Naive thymus-derived CD4-positive, alpha-beta T cell (primary cell): ENCODE data around the gene RFXAP. TPM values are rescaled to one million over a fixed set of nuclear protein-coding genes. Genes with fewer than 3 reads are reported as not detected.

Source experiments
- ATAC-seq: fragments of 150-1000 bp; cut with Tn5 transposase; 2 replicates; pipeline ENCODE4 v1.10.0; 2021; ENCODE audit warnings: mild to moderate bottlenecking, moderate library complexity
- CTCF ChIA-PET: fragments of 350-600 bp; sonication (Branson Sonifier 250); formaldehyde crosslinking; loops from one replicate; lab custom pipeline; 2021; ENCODE audit warnings: antibody characterized with exemption; lab: Charles Lee
- POLR2A ChIA-PET: fragments of 350-600 bp; sonication (Branson Sonifier 250); formaldehyde crosslinking; loops from one replicate; lab custom pipeline; 2021; ENCODE audit warnings: antibody characterized with exemption, inconsistent platforms; lab: Charles Lee
- DNase-seq, 9 donors: peaks; one replicate each; pipeline versions ENCODE4 v3.0.0 to v3.0.0-alpha.2; 2020 to 2022; ENCODE audit warnings: mixed read lengths in 1 of 9
- H3K27ac ChIP-seq: one replicate; pipeline ENCODE4 v1.7.0; 2013; ENCODE audit warnings: mild to moderate bottlenecking, low read depth, low read length, moderate library complexity
- H3K27me3 ChIP-seq, 2 donors: one replicate each; pipeline ENCODE4 v1.7.0; 2013; ENCODE audit warnings: low read length in 2 of 2, mild to moderate bottlenecking in 2 of 2, moderate library complexity in 2 of 2; ENCODE audit not compliant: control insufficient read depth in 2 of 2, insufficient read depth in 2 of 2
- H3K36me3 ChIP-seq, 3 experiments: 1 replicate in 2 of 3; 2 replicates in 1 of 3; pipeline ENCODE4 v1.7.0; 2013; ENCODE audit warnings: low read length in 3 of 3, mild to moderate bottlenecking in 3 of 3, moderate library complexity in 1 of 3; ENCODE audit not compliant: insufficient read depth in 3 of 3, control insufficient read depth in 2 of 3
- H3K4me1 ChIP-seq, 2 donors: one replicate each; pipeline ENCODE4 v1.7.0; 2013; ENCODE audit warnings: low read length in 2 of 2, mild to moderate bottlenecking in 2 of 2, moderate library complexity in 1 of 2; ENCODE audit not compliant: control insufficient read depth in 2 of 2, insufficient read depth in 2 of 2
- H3K4me3 ChIP-seq: 2 replicates; pipeline ENCODE4 v1.7.0; 2013; ENCODE audit warnings: mild to moderate bottlenecking, low read length
- H3K9me3 ChIP-seq, 3 experiments: 1 replicate in 2 of 3; 2 replicates in 1 of 3; pipeline ENCODE4 v1.7.0; 2013; ENCODE audit warnings: low read length in 3 of 3; ENCODE audit not compliant: control insufficient read depth in 2 of 3
- H3K27ac Mint-ChIP-seq, 9 donors: one replicate each; pipeline ENCODE4 v1.8.0; 2020 to 2022; ENCODE audit warnings: mixed read lengths in 9 of 9, mild to moderate bottlenecking in 8 of 9, moderate library complexity in 5 of 9, inconsistent platforms in 2 of 9
- H3K27me3 Mint-ChIP-seq, 5 donors: one replicate each; pipeline ENCODE4 v1.8.0; 2021 to 2022; ENCODE audit warnings: mixed read lengths in 5 of 5, mild to moderate bottlenecking in 1 of 5
- H3K36me3 Mint-ChIP-seq, 5 donors: one replicate each; pipeline ENCODE4 v1.8.0; 2020 to 2022; ENCODE audit warnings: mixed read lengths in 5 of 5, mild to moderate bottlenecking in 3 of 5, inconsistent platforms in 1 of 5
- H3K4me1 Mint-ChIP-seq, 7 donors: one replicate each; pipeline ENCODE4 v1.8.0; 2020 to 2022; ENCODE audit warnings: mixed read lengths in 7 of 7, mild to moderate bottlenecking in 3 of 7, inconsistent platforms in 1 of 7
- H3K4me3 Mint-ChIP-seq, 10 donors: one replicate each; pipeline ENCODE4 v1.8.0; 2020 to 2022; ENCODE audit warnings: mild to moderate bottlenecking in 10 of 10, mixed read lengths in 10 of 10, moderate library complexity in 6 of 10, inconsistent platforms in 2 of 10
- H3K9me3 Mint-ChIP-seq, 11 donors: one replicate each; pipeline ENCODE4 v1.8.0; 2020 to 2022; ENCODE audit warnings: mixed read lengths in 11 of 11, mild to moderate bottlenecking in 4 of 11, inconsistent platforms in 1 of 11, moderate library complexity in 1 of 11
- intact Hi-C, 2 donors: fragments of 100-400 bp; cut with micrococcal nuclease; formaldehyde crosslinking; loops; one replicate each; pipeline ENCODE4 v1.15.1; 2023
- polyA plus RNA-seq, 2 donors: library from polyadenylated mRNA; unstranded; fragments of 300-500 nt; fragmentation: Illumina TruSeq; gene quantifications; one replicate each; pipeline ENCODE4 v1.2.3, GENCODE V29; 2021
- total RNA-seq, 6 experiments: library from RNA in 5 of 6; stranded (reverse) in 5 of 6; gene quantifications; 1 replicate in 5 of 6; 2 replicates in 1 of 6; pipeline ENCODE4 v1.2.3 and lab custom pipeline; 2021 to 2026

The RFXAP gene, protein sequence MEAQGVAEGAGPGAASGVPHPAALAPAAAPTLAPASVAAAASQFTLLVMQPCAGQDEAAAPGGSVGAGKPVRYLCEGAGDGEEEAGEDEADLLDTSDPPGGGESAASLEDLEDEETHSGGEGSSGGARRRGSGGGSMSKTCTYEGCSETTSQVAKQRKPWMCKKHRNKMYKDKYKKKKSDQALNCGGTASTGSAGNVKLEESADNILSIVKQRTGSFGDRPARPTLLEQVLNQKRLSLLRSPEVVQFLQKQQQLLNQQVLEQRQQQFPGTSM
- total RNA-seq (10 to 100 TPM in 3 of 5 experiments, 1 to 10 TPM in 2; 4.9 to 12.7 (median 12.0) TPM), polyA plus RNA-seq (1 to 10 TPM; 2.4 TPM), total RNA-seq (lab: John Stamatoyannopoulos, UW) (3.1 reads per million, percentile 16 among the genes with 10 or more reads in this experiment)

- peak; percentile 84 to 95 (median 92) for DNase-seq
- POLR2A ChIA-PET, result interaction anchor here (3.1 kb wide), 1 partner anchor 181 kb away, joined by 12 read pairs; the partner anchor contains the start of gene EXOSC8
Measured at GRCh38 chr13:36818804-36819738, at the start of gene RFXAP. TSS of gene RFXAP (plus strand) at chr13:36819222. CDS start at chr13:36819358, 136 bp downstream.

DNA sequence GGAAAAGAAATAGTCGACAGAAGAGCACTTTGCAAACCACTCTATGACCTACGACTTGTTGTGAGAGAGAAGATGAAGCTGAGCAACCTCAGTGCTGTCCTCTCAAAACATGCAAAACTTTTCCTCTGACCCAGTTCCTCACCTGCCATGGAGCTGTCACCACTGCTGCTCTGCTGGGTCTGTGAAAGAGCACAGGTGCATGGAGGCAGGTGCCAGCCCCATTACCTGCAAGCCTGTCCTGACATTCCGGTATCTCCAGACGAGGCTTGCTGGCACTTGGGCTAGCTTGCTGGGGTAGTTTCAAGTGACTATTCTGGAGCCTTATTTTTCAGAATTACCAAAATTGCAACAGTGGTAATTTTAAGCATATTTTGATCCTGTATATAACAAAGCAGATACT is 49.5 kb upstream of the RFXAP start:
- POLR2A ChIA-PET, result no interaction called here
- intact Hi-C loops, result no loop called here
- Mint-ChIP-seq H3K27ac (no peak overlapping the region), H3K36me3 (peaks cover 0 to 10% (median 0%) of the 10 kb centered on the region in 5 donors), H3K4me3 (no peak overlapping the region), H3K4me1 (no peaks in the 10 kb centered on the region), H3K27me3 (peaks cover 3 to 31% (median 13%) of the 10 kb centered on the region in 5 donors), H3K9me3 (peaks cover 5 to 17% (median 10%) of the 10 kb centered on the region in 11 donors)
- DNase-seq, result no peak
- no peak for ATAC-seq
- H3K9me3 ChIP-seq, result no peaks in the 10 kb centered on the region
- CTCF ChIA-PET, result no interaction called here
- H3K4me3 ChIP-seq, result no peak overlapping the region
- no peaks in the 10 kb centered on the region for H3K4me1 ChIP-seq
- H3K27ac ChIP-seq, result no peak overlapping the region
- no peaks in the 10 kb centered on the region for H3K27me3 ChIP-seq
- H3K36me3 ChIP-seq, result no peaks in the 10 kb centered on the region

More at GRCh38 chr13:36818804-36819738, at the start of gene RFXAP:
- Mint-ChIP-seq H3K27me3 (peaks cover 0 to 17% (median 6%) of the 10 kb centered on the region in 5 donors), H3K36me3 (peaks cover 0 to 8% (median 0%) of the 10 kb centered on the region in 5 donors), H3K27ac (peak within 1 kb of the TSS; percentile 70 to 96 (median 94)), H3K4me1 (peaks cover 29 to 60% (median 54%) of the 10 kb centered on the region in 7 donors), H3K4me3 (peak within 1 kb of the TSS; percentile 90 to 98 (median 92)), H3K9me3 (no peaks in the 10 kb centered on the region)
- peak within 1 kb of the TSS; percentile 86 for H3K4me3 ChIP-seq
- CTCF ChIA-PET, result no interaction called here
- ATAC-seq, result peak; percentile 96
- H3K36me3 ChIP-seq, result no peaks in the 10 kb centered on the region
- intact Hi-C loops, result loop anchor here (1.0 to 5.0 kb wide), 8 partner anchors 180 to 1530 kb away; partner anchors contain the start of genes SPART (in 2 of the 2), SUPT20H (in 2 of the 2), UFM1 (in 2 of the 2) and ALG5 (in 1 of the 2)
- no peaks in the 10 kb centered on the region for H3K9me3 ChIP-seq
- H3K4me1 ChIP-seq, result peaks cover 11 to 12% of the 10 kb centered on the region in 2 donors
- peak within 1 kb of the TSS; percentile 93 for H3K27ac ChIP-seq
- no peaks in the 10 kb centered on the region for H3K27me3 ChIP-seq

DNA sequence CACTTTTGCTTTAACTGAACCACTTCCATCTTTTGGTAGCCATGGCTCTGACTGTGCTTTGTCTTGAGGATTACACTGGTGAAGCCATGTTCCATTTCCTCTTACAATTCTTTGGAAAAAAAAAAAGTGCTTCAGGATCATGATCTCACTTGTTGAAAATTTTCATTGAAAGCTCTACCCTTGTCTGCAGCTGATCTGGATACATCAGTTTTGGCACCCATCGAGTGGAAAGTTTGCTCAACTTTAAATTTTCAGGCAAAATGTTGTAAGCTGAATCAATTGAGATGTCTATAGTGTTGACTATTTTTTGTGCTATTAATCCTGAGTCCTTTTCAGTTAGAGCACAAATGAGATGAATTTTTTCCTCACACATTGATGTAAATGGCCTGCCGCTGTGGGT is 48.3 kb upstream of the RFXAP start:
- H3K27ac Mint-ChIP-seq, result no peak overlapping the region
- Histone ChIP-seq H3K4me1 (no peaks in the 10 kb centered on the region), H3K27ac (no peak overlapping the region), H3K27me3 (no peaks in the 10 kb centered on the region), H3K9me3 (no peaks in the 10 kb centered on the region), H3K36me3 (no peaks in the 10 kb centered on the region), H3K4me3 (no peak overlapping the region)
- peaks cover 0 to 10% (median 0%) of the 10 kb centered on the region in 5 donors for H3K36me3 Mint-ChIP-seq
- no peak overlapping the region for H3K4me3 Mint-ChIP-seq
- no peaks in the 10 kb centered on the region for H3K4me1 Mint-ChIP-seq
- ChIA-PET POLR2A (no interaction called here), CTCF (no interaction called here)
- no peak for ATAC-seq
- H3K27me3 Mint-ChIP-seq, result peaks cover 3 to 32% (median 15%) of the 10 kb centered on the region in 5 donors
- intact Hi-C loops, result no loop called here
- DNase-seq, result no peak
- peaks cover 5 to 16% (median 10%) of the 10 kb centered on the region in 11 donors for H3K9me3 Mint-ChIP-seq

GRCh38 chr13:36772853-36773252 is 46.2 kb upstream of the RFXAP start:
- intact Hi-C loops, result no loop called here
- no peaks in the 10 kb centered on the region for H3K4me1 ChIP-seq
- no peak overlapping the region for H3K4me3 ChIP-seq
- ChIA-PET POLR2A (no interaction called here), CTCF (no interaction called here)
- peaks cover 0 to 39% (median 18%) of the 10 kb centered on the region in 5 donors for H3K27me3 Mint-ChIP-seq
- H3K4me1 Mint-ChIP-seq, result no peaks in the 10 kb centered on the region
- H3K36me3 Mint-ChIP-seq, result no peaks in the 10 kb centered on the region
- H3K9me3 Mint-ChIP-seq, result peaks cover 0 to 1% (median 0%) of the 10 kb centered on the region in 11 donors
- no peaks in the 10 kb centered on the region for H3K27me3 ChIP-seq
- H3K9me3 ChIP-seq, result no peaks in the 10 kb centered on the region
- no peak for ATAC-seq
- no peak for DNase-seq
- no peak overlapping the region for H3K27ac Mint-ChIP-seq
- no peaks in the 10 kb centered on the region for H3K36me3 ChIP-seq
- no peak overlapping the region for H3K27ac ChIP-seq
- no peak overlapping the region for H3K4me3 Mint-ChIP-seq

GRCh38 chr13:36774931-36775330 is 44.1 kb upstream of the RFXAP start:
- H3K27me3 Mint-ChIP-seq, result peaks cover 0 to 28% (median 17%) of the 10 kb centered on the region in 5 donors
- H3K9me3 Mint-ChIP-seq, result peaks cover 0 to 2% (median 0%) of the 10 kb centered on the region in 11 donors
- no peaks in the 10 kb centered on the region for H3K36me3 Mint-ChIP-seq
- H3K27ac Mint-ChIP-seq, result no peak overlapping the region
- H3K36me3 ChIP-seq, result no peaks in the 10 kb centered on the region
- no peaks in the 10 kb centered on the region for H3K4me1 Mint-ChIP-seq
- H3K4me3 ChIP-seq, result no peak overlapping the region
- POLR2A ChIA-PET, result no interaction called here
- DNase-seq (no peak), ATAC-seq (no peak)
- H3K4me3 Mint-ChIP-seq, result no peak overlapping the region
- H3K9me3 ChIP-seq, result no peaks in the 10 kb centered on the region
- no peaks in the 10 kb centered on the region for H3K4me1 ChIP-seq
- CTCF ChIA-PET, result no interaction called here
- intact Hi-C loops, result no loop called here
- no peaks in the 10 kb centered on the region for H3K27me3 ChIP-seq
- H3K27ac ChIP-seq, result no peak overlapping the region

GRCh38 chr13:36776175-36776574 is 42.8 kb upstream of the RFXAP start:
- Mint-ChIP-seq H3K27ac (no peak overlapping the region), H3K4me3 (no peak overlapping the region)
- POLR2A ChIA-PET, result no interaction called here

More at GRCh38 chr13:36776175-36776574, 42.8 kb upstream of the RFXAP start:
- H3K4me1 Mint-ChIP-seq, result no peaks in the 10 kb centered on the region
- H3K27me3 Mint-ChIP-seq, result peaks cover 0 to 25% (median 17%) of the 10 kb centered on the region in 5 donors
- H3K36me3 ChIP-seq, result no peaks in the 10 kb centered on the region
- H3K4me3 ChIP-seq, result no peak overlapping the region
- no peaks in the 10 kb centered on the region for H3K9me3 ChIP-seq
- H3K36me3 Mint-ChIP-seq, result no peaks in the 10 kb centered on the region
- no peak for DNase-seq
- intact Hi-C loops, result no loop called here
- no peak for ATAC-seq
- no peaks in the 10 kb centered on the region for H3K27me3 ChIP-seq
- no peaks in the 10 kb centered on the region for H3K4me1 ChIP-seq
- no peak overlapping the region for H3K27ac ChIP-seq
- CTCF ChIA-PET, result no interaction called here
- peaks cover 0 to 2% (median 0%) of the 10 kb centered on the region in 11 donors for H3K9me3 Mint-ChIP-seq
